HG02798 (cell line): ENCODE measurements around the gene ANKS6.

ENCODE experiments used
- ATAC-seq: cut with Tn5 transposase; IDR thresholded peaks from one replicate; pipeline ENCODE4 v1.9.1; 2021; ENCODE audit warnings: mild to moderate bottlenecking; ENCODE audit not compliant: unreplicated experiment, poor library complexity

Gene ANKS6

DNA sequence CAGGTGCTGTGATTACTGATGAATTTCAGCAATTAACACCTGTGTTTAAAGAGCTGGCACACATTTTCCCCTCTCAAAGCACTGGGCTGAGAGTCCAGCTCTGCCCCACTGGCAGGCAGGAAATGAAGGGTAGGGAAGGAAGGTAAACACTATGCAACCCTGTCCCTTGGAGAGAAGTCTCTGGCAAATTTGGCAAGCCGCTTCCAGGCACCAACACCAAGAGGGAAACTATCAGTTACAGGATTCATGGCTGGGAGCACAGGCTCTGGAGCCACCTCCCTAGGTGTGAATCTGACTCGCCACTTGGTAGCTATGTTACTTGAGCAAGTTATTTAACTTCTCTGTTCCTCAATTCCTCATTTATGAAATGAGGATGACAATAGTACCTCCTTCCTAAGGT is 3.3 kb downstream of the ANKS6 start:
- ATAC-seq, result no peak

GRCh38 chr9:98791608-98792490 is 4.5 kb downstream of the ANKS6 start:
- no peak for ATAC-seq

- ATAC-seq, result peak; percentile 74
Observed at GRCh38 chr9:98790842-98791607, 5.3 kb downstream of the ANKS6 start.

DNA sequence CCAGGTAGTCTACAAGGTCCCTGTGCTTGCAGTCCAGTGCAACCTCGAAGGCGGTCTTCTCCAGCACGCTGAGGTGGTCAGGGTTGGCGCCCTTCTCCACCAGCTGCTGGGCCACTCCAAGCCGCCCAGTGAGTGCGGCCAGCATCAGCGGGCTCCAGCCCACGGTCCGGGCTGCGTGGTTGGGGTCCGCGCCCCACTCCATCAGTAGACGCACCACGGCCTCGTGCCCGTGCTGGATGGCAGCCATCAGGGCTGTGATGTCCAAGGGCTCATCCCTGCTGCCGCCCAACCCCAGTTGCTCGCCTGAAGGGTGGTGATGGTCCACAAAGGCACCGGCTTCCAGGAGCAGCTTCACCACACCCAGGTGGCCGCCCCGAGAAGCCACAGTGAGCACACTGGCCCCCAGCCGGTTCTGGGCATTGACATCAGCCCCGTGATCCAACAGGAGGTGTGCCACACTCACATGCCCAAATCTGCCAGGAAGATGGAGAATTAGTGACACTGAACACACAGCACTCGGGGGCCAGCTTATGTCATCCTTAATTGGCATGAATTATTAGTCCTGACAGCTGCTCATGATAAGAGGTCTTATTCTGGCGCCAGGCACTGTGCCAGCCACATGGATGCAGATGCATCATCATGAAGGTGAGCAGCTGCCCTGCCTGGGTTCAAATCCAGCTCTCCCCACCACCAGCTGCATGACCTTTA is 6.1 kb downstream of the ANKS6 start:
- ATAC-seq, result no peak

- ATAC-seq, result no peak
Observed at GRCh38 chr9:98789483-98790133, 6.7 kb downstream of the ANKS6 start.

GRCh38 chr9:98787766-98788335 is 8.5 kb downstream of the ANKS6 start:
- ATAC-seq, result no peak

GRCh38 chr9:98786750-98787510 is 9.4 kb downstream of the ANKS6 start:
- ATAC-seq, result no peak

- no peak for ATAC-seq
Observed at GRCh38 chr9:98784831-98785806, 11.2 kb downstream of the ANKS6 start.

DNA sequence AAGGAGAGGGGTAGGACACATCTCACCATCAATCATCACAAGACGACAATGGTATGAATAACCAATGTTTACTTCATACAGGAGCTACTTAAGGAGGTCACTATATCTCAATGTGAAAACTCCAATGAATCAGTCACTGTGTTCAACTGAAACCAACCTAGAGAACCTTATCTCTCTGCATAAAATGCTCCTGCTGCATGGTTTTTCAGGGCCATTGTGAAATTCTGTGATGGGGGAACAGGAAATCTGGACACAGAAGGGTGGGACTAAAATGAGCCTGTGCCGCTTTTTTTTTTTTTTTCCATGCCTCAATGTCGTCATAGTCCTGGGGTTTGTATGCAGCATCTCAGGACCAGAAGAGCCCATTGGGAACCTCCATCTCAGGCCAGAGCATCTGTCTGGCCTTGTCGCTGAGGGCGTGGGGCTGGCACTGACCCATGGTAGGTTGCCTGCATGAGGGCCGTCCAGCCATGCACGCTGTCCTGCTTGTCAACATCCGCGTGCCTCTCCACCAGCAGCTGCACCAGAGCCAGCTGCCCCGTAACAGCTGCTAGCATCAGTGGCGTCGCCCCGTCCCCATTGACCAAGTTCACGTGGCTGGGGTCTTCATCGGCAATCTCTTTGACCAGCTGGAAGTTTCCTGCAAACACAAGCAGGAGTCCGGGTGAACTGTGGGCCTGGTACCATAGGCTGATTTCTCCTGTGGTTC is 12.7 kb downstream of the ANKS6 start:
- no peak for ATAC-seq

- ATAC-seq, result no peak
Observed at GRCh38 chr9:98781588-98782383, 14.6 kb downstream of the ANKS6 start.

GRCh38 chr9:98780059-98780749 is 16.2 kb downstream of the ANKS6 start:
- no peak for ATAC-seq

- no peak for ATAC-seq
Observed at GRCh38 chr9:98778711-98779530, 17.4 kb downstream of the ANKS6 start.

DNA sequence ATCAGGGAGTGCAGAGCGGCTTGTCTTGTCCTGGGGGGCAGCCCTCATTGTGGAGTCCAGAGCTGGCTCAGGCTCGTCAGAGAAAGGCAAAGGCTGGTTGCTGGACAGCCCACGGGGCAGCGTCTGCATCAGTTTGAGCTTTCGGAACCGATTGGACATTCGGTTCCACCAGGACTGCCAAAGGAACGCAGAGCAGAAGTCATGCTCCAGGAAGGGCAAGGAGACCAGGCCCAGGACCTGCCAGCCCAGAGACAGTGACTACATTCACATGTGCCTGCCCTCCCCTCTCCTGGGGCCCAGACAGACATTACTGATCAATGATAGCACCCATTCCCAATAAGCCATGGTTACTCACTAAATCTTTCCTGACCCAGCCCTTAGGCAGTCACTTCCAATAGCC is 18.1 kb downstream of the ANKS6 start:
- no peak for ATAC-seq

- ATAC-seq, result no peak
Observed at GRCh38 chr9:98777618-98778017, 18.7 kb downstream of the ANKS6 start.

GRCh38 chr9:98775831-98776441 is 20.4 kb downstream of the ANKS6 start:
- no peak for ATAC-seq
